GM19395 (cell line): ENCODE measurements around the gene CASP12.
"Not testable (repeated sequence)": the region's sequence is repeated elsewhere in the genome, so short reads cannot be mapped to it uniquely, and the experiment has no call there.

Experiments
- ATAC-seq: cut with Tn5 transposase; IDR thresholded peaks from one replicate; pipeline ENCODE4 v1.9.1; 2021; ENCODE audit warnings: mild to moderate bottlenecking, moderate library complexity; ENCODE audit not compliant: unreplicated experiment

Gene CASP12

DNA sequence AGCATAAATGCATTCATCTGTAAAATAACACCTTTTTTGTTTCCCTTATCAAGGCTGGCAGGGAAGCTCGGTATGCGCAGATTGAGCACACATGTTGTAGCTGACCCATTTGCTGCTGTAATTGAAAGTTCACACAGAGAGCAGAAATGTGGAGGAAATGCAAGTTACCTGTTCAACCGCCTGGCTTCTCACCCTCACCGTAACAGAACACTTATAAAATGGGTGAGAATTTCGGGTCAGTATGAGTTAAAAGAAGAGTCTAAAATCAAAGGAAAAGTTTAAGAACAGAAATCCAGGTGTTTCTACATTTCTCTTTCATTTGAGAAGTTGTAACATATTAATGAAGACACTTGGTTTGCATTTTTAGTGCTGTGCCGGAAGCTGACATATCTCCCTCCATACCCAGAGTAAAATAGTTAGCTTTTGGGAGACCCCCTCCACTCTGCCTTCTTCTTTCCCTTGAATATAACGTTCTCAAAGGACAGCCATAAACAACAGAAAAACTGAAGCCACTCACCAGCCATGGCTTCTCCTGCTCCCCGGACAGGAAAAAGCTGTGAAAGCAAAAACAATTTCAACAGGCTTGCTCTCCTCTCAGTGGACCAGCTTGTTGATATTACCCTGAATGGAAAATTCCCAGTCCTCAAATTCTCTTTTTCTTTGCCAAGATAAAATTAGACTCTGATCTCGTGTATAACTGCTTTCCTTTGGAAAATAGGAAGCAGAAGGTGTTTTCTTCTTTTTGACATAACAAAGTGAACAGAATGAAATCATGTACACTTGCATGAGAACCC is at the start of gene CASP12:
TSS of gene CASP12 (minus strand) at position 570 of the 794 bp plus-strand sequence.
- no peak for ATAC-seq

DNA sequence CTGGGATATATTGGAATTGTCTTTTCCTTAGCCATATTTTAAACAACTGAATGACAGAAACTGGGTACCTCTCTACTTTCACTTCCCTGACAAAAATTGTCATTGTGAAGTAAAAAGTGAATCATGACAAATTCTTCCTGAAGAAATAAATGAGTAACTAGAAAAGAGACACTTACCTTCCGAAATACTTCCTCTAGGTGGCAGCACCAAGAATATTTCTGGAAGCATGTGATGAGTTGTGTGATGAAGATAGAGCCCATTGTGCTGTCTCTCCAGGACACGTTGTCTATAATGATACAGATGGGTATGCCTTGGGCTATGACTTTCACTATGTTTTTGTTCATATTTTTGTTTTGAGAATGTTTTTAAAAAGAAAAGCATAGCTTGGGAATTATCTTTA is 48.6 kb upstream of the CASP12 start:
- ATAC-seq: peak; percentile 98

DNA sequence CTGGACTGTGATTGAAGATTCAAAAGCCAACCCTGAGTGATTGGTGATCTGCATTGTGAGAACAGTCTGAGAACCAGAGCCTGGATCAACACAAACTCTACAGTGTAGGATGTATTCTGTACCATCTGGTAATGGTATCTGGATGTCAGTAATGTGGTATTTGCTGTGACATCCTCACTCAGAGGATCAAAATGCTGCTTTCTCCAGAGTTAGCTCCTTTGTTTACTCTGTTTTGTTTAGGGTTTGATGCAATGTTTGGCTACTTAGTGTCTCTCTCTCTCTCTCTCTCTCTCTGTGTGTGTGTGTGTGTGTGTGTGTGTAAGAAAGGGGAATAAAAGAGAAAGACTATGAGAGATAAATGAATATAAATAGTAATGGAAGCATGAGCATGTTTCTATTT is 45.8 kb upstream of the CASP12 start:
- no peak for ATAC-seq

DNA sequence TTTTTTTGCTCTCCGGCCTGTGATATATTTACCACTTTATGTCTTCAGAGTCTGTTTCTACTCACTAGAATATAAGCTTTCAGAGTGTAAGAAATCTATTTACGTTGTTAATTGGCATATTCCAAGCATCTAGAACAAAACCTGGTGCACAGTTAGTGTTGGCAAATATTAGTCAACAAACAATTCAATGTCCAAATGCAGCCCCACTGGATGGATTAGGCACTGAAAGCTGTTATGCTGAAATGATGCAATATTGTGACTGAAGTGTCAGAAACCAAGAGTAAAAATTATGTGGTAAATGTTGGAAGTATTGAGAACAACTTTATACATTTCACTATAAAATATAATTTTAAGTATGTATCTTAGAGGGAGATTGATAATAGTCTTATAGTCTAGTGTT is 45.3 kb upstream of the CASP12 start:
- no peak for ATAC-seq

DNA sequence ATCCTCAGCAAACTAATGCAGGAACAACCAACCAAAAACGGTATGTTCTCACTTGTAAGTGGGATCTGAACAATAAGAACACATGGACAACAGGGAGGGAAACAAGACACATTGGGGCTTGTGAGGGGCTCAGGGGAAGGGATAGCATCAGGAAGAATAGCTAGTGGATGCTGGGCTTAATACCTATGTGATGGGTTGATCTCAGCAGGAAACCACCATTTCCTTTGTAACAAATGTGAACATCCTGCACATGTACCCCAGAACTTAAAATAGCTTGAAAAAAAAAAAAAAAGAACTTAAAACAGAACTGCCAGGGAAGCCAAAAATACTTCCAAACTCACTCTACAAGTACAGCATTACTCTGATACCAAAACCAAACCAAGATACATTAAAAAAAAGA is 36.3 kb upstream of the CASP12 start:
- no peak for ATAC-seq

DNA sequence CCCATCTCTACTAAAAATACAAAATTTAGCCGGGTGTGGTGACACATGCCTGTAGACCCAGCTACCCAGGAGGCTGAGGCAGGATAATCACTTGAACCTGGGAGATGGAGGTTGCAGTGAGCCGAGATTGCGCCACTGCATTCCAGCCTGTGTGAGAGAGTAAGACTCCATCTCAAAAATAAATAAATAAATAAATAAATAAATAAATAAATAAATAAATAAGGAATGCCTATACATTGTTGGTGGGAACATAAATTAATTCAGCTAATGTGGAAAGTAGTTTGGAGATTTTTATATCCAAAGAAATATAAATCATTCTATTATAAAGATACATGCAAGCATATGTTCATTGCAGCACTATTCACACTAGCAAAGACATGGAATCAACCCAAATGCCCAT is 35.8 kb upstream of the CASP12 start:
- ATAC-seq: not testable (repeated sequence)

DNA sequence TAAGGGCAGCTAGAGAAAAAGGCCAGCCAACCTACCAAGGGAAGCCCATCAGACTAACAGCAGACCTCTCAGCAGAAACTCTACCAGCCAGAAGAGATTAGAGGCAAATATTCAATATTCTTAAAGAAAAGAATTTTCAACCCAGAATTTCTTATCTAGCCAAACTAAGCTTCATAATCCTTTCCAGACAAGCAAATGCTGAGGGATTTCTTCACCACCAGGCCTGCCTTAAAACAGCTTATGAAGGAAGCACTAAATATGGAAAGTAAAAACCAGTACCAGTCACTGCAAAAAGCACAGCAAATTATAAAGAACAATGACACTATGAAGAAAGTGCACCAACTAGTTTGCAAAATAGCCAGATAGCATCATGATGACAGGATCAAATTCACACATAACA is 30.6 kb upstream of the CASP12 start:
- ATAC-seq: no peak

DNA sequence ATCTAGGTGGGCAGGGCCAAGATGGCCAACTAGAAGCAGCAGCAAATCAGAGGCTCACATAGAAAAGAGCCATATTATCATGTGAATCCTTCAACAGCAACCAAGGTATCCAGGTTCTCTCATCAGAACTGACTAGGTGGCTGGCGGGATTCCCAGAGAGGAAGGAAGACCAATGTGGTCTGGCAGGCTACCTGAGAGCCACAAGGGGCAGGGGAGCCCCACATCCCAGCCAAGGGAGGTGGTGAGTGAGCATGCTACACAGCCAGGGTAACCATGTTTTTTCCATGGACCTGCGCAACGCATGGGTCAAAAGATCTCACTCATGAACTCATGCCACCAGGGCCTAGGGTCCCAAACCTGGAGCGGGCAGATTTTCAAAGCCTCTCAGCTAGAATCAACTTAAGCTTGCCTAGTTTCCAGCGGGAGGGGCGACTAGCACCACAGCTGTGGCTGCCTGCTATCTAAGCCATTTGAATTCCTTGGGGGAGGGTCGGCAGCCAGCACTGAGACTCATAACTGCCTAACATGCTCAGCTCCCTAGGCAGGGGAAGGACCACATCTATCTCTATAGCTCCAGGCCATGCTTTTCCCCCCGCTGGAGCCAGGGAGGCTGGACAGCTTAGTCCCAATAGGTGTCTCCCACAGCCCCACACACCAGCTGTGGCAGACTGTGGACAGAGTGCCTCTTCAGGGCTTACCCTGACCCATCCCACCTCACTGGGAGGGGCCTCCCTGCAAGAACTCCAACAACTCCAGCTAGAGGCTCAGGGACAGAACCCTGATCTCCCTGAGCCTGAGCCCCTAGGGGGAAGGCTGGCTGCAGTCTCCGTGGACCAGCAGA is 28.7 kb upstream of the CASP12 start:
- no peak for ATAC-seq

DNA sequence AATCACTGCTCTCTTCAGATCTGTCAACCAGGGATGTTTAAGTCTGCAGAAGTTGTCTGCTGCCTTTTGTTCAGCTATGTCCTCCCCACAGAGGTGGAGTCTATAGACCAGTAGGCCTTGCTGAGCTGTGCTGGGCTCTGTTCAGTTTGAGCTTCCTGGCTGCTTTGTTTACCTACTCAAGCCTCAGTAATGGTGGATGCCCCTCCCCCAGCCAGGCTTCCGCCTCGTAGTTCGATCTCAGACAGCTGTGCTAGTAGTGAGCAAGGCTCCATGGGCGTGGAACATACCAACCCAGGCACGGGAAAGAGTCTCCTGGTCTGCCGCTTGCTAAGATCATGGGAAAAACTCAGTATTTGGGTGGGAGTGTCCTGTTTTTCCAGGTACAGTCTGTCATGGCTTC is 27.6 kb upstream of the CASP12 start:
- ATAC-seq: no peak

DNA sequence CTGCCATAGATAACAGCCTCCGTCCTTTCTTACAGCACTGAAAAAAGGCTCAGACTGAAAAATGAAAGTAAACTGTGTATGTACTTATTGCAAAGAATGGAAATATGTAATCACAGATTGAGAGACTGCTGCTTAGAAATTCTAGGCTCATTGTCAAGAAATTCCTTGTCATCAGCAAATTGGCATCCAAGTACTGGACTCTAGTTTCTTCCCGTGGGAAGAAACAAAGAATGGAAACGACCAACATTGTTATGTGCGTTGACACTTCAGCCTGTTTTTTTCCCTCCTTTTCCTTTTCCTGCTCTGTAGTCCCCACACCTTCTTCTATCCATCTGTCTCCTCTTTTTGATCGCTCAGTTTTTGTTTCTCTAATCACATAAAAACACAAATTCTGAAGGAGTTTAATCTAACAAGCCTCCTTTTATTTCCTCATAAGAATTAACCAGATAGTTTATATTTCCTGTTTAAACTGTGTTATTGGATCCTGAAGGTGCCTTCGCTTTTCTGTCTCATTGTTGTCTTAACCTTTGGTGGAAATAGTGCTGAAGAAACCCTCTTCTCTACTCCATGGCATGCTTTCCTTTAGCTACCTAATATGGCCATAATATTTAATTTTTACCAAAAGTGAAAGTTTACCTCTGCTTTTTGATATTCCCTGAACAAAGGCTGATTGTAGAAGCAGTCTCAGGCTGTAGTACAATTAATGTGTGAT is 20.0 kb upstream of the CASP12 start:
- peak; percentile 77 for ATAC-seq

DNA sequence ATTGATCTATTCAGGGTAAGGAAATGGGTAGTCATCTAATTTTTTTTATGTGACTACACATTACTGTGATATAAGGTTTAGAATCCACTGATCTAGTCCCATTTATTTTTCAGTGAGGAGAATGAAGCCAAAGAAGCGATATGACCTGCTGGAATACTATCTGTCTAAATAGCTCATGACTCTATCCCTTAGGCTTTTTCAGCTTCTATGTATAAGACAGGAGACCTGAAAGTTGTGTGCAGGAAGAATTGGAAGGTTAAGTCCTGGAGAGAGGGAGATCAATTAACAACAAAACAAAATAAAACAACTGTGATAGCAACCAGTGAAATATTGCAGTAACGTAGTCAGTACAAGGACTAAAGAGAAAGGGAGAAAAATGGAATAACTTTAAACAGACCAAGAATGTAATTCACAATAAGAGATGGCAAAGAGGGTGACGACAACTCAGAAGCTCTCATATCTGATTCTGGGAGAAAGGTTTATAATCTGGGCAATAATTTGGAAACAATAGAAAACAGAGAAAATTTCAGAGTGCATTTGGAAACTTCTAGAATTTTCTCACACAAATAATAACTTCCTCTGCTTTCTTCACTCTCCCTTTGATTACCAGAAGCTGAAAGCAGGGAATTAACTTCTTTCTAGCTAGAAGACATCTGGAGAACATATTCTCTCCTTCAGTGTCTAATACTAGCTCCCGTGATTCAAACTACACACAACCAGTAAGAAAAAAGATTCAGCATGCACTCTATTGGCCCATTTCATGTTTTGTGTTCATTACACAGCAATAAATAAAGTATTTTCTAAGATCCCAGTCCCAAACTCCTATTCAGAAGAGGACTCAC is 19.2 kb upstream of the CASP12 start:
- peak; percentile 33 for ATAC-seq

DNA sequence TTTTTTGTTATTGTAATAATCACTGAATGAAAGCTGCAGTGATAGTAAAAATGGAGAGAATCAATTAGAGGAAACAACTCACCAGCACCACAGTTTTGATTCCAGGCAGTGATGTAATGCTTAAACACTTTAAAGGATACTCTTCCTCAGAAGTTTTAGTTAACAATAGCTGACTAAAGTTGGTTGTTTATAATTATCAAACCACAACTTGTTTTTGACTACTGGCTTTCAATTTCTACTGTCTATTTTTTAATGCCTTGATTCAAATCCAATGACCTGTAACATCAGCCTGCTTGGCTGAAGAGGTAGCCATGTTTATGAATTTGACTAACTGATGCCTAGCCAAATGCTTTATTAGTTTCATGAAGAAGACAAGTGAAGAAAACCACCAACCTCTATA is 18.2 kb upstream of the CASP12 start:
- no peak for ATAC-seq

DNA sequence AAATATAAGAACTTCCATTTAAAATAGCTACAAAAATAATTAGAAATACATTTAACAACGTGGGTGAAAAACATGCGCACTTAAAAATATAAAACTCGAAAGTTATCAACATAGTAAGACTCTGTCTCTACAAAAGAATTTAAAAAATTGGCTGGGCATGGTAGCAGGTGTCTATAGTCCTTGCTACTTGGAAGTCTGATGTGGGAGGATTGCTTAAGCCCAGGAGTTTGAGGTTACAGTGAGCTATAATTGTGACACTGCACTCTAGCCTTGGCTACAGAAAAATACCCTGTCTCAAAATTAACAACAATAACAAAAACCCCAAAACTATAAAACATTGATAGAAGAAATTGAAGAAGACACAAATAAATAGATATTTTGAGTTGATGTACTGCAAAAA is 13.8 kb upstream of the CASP12 start:
- no peak for ATAC-seq

DNA sequence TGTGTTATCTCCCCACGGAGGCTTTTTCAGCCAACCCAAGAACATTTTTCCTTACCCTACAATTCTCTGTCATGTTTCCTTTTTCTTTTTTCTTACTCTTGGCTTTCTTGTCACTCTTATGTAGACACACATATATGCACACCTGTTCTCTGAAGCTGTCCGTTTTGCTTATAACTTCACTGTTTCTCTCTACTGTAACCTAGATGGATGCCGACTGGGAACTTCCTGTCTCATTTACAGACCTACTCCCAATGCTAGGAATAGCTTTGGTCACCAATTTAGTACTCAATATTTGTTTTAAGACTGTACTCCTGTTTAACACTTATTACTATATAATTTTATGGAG is 9.9 kb upstream of the CASP12 start:
- ATAC-seq: peak; percentile 21

DNA sequence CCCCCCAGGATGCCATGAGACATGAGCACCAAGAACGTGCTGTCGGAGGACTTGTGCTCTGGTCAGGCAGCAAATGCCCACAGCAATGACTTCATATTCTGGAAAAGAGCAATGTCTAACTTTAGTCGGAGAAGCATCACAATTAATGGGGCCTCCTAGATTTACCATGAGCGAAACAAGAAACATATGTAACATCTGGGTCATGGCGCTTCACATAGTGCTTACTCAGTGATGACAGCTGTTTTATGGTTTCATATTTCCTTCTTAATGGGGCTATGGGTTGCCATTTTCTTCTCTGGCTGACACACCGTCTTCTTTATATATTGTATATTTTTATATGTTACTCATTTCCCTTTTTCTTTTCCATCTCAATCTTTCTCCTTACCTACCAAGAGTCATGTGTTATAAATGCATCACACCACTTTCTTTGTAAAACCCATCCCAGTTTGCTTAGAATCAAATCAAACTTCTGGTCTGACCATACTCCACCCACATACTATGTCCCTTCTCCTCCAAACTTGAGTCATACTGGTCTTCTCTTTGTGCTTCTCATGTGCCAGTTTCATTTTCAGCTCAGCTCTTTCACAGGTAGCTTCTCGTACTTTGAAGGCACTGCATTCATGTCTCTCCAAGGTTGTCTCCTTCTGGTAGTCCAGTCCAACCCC is 9.4 kb upstream of the CASP12 start:
- ATAC-seq: peak; percentile 92

DNA sequence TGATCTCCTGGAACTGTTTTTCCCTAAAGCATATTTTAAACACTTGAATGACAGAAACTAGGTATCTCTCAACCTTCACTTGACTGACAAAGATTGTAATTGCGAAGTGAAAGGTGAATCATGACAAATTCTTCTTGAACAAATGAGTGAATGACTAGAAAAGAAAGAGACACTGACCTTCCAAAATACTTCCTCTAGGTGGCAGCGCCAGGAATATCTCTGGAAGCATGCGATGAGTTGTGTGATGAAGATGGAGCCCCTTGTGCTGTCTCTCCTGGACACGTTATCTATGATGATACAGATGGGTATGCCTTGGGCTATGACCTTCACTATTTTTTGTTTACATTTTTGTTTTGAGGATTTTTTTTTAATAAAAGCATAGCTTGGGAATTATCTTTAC is 7.0 kb upstream of the CASP12 start:
- no peak for ATAC-seq

DNA sequence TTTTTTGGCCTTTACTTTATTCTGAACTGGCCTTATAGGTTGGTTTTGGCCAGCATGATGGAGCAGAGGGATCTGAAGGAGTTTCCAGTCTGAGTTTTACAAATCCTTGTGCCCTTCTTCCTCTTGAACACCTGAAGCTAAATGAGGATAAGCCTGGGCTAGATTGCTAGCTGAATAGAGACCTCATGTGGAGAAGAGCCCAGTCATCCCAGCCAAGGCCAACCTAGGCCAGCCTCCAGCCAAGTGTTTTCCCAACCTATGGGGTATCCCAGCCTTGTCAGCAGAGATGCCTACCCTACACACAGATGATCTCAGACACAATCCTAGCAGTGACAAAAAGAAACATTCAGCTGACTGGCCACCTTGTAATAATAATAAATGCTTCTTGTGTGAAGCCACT is 966 bp upstream of the CASP12 start:
- ATAC-seq: no peak

DNA sequence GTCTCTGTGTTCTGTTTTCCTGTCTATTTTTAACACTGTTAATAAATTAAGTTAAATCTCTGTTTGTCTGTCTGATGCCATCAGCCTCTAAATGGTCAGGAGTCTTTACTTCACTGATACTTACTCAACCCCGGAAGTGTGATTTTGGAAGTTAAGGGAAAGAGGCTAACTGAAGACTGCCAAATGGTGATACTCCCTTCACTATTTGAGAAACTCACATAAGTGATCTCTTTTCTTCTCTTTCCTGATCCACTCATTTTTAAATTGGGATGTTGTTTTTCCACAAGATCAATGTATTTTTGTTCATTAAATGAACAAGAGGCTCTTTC is 389 bp upstream of the CASP12 start:
- no peak for ATAC-seq

DNA sequence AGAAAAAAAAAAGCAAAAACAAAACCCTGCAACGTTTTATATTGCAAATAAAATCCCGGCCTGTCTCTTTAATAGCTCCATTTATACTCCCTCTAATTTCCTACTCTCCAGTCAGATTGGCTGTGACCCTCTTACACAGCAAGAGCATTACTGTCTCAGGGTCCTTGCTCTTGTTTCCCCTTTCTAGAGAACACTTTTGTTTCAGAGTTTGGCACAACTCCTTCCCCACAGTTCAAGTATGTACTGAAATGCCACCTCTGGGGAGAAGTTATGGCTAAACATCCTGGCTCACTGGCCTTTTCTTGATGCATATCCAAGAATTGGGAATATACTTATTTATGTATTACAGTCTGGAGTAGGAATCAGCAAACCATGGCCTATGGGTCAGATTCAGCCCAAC is 2.6 kb downstream of the CASP12 start:
- no peak for ATAC-seq

DNA sequence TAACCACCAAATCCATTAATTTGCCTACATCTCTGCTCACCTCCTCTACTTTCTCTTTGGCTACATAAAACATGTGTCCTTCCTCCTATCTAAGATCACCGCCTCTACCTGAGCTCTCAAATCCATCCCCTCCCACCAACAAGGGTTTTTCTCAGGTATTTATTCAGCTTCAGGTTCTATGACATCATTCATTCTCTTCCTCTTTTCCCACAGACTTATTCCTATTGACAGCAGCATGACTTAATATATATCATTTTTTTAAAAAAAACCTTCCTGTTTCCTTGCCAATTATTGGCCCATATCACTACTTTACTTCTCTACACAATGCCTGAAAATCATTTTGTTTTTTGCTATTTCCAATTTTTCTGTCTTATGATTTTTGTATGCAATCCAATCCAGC is 4.4 kb downstream of the CASP12 start:
- no peak for ATAC-seq
